ENCODE measurements around the gene FGFR1OP2. TPM values are rescaled to one million over a fixed set of nuclear protein-coding genes. Genes with fewer than 3 reads are reported as not detected.

The FGFR1OP2 gene
- total and polyA plus RNA-seq, 2 of the 4 experiments (the other 2 are of a cell fraction), result 26.7 to 31.0 TPM

GRCh38 chr12:26979733-26980132 is 41.5 kb downstream of the FGFR1OP2 start:
- H3K4me2 ChIP-seq (ENCODE audit: low read depth, low read length), result no peak overlapping the region
- dilution Hi-C loops (cut with HindIII; ENCODE audit: low sequenced_read_pairs, unreplicated experiment) (no loop called here), intact Hi-C loops (cut with micrococcal nuclease) (no loop called here), in situ Hi-C loops (cut with MboI; ENCODE audit: low sequenced_read_pairs) (no loop called here)
- H2BK15ac ChIP-seq (ENCODE audit: low read depth, low read length), result no peak overlapping the region
- H3K14ac ChIP-seq (replicated peaks; ENCODE audit: low read depth, low read length), result no peak overlapping the region
- H3K4me3 ChIP-seq (ENCODE audit: insufficient read depth, low read depth, low read length), result no peak overlapping the region
- H3K27me3 ChIP-seq (ENCODE audit: control insufficient read depth, insufficient read depth, low read length), result no peaks in the 10 kb centered on the region
- H3K27ac ChIP-seq (ENCODE audit: insufficient read depth, low read length), result no peak overlapping the region
- DNase-seq (no peak), ATAC-seq (ENCODE audit: low read depth) (no peak)
- CTCF ChIA-PET, result no interaction called here
- H4K20me1 ChIP-seq (ENCODE audit: insufficient read depth, low read length), result no peaks in the 10 kb centered on the region; the same call in 1 of the 2 replicates
- no peaks in the 10 kb centered on the region for H3K9me3 ChIP-seq (ENCODE audit: control insufficient read depth, insufficient read depth, low read length)
- H2BK20ac ChIP-seq (ENCODE audit: low read depth, low read length), result no peak overlapping the region
- H4K8ac ChIP-seq (ENCODE audit: low read depth in 2 of 2, low read length in 2 of 2), result no peak overlapping the region
- H3K18ac ChIP-seq (ENCODE audit: low read depth, low read length), result no peak overlapping the region
- no peak overlapping the region for H3K56ac ChIP-seq (ENCODE audit: extremely low read depth, insufficient read depth, low read length)
- no peak overlapping the region for H2AK9ac ChIP-seq (replicated peaks; ENCODE audit: low read depth, low read length, poor library complexity)
- no TSS peak for BruUV-seq (replicated peaks)
- H2BK5ac ChIP-seq (ENCODE audit: low read depth, low read length, poor library complexity, severe bottlenecking), result no peak overlapping the region
- H4K91ac ChIP-seq (ENCODE audit: insufficient read depth, low read depth, low read length), result no peak overlapping the region
- no peak overlapping the region for H3K4ac ChIP-seq (ENCODE audit: low read depth, low read length)
- H3K79me1 ChIP-seq (ENCODE audit: low read depth in 1 of 2, low read length in 2 of 2), result peaks cover 0 to 6% of the 10 kb centered on the region in 2 experiments; a peak in 2 of 4 replicates
- TF ChIP-seq CEBPB (IDR thresholded peaks at IDR 0.05; ENCODE audit: low read depth, low read length) (no peak), RCOR1 (IDR thresholded peaks at IDR 0.05; ENCODE audit: insufficient replicate concordance, low read length) (no peak), POLR2A (IDR thresholded peaks at IDR 0.05; ENCODE audit: low read depth, low read length) (no peak), MAZ (IDR thresholded peaks at IDR 0.05; ENCODE audit: borderline replicate concordance, low read depth, low read length) (no peak), BHLHE40 (IDR thresholded peaks at IDR 0.05; ENCODE audit: low read depth, low read length) (no peak)
- no peak overlapping the region for H3K23ac ChIP-seq (ENCODE audit: low read depth, low read length)
- H3K36me3 ChIP-seq (ENCODE audit: control insufficient read depth, insufficient read depth, low read length), result peaks cover 2% of the 10 kb centered on the region; the same call in 1 of the 2 replicates
- H3K4me1 ChIP-seq (ENCODE audit: control insufficient read depth, insufficient read depth, low read length), result no peaks in the 10 kb centered on the region
- H2AFZ ChIP-seq (replicated peaks; ENCODE audit: low read length, poor library complexity), result no peak overlapping the region
- POLR2A ChIA-PET (ENCODE audit: unreplicated experiment), result no interaction called here
- H2BK120ac ChIP-seq (ENCODE audit: low read depth, low read length), result no peak overlapping the region
- WGBS, 2 experiments (ENCODE audit: extremely low coverage in 2 of 2, insufficient read length in 1 of 2), result 92% methylated on average over 4 of the region's 11 CpGs; no CpG with 5 or more reads in 1 of the 2 experiments
- H3K9me1 ChIP-seq (ENCODE audit: insufficient read depth, low read length), result peaks cover 5% of the 10 kb centered on the region; the same call in 1 of the 2 replicates
- no peak overlapping the region for H2AK5ac ChIP-seq (ENCODE audit: low read depth, low read length)
- no peak overlapping the region for H3K9ac ChIP-seq (ENCODE audit: low read depth, low read length)
- no peak overlapping the region for H4K5ac ChIP-seq (ENCODE audit: low read depth, low read length)

All from IMR-90 (cell line).